Measurements from ENCODE around the gene PARP9. TPM values are rescaled to one million over a fixed set of nuclear protein-coding genes. Genes with fewer than 3 reads are reported as not detected.

PARP9 gene
- total RNA-seq, 1 experiment from 2014 or later = 1.8 TPM

GRCh38 chr3:122577409-122578031, 13.4 kb upstream of the PARP9 start, which contains the start of gene PARP15 (continued):
- no peak for TF ChIP-seq AFF4 (CRISPR knock-in tag; IDR thresholded peaks at IDR 0.05; ENCODE audit: borderline replicate concordance)
- no peak for TF ChIP-seq ZNF121 (CRISPR knock-in tag; IDR thresholded peaks at IDR 0.05)
- no peak for TF ChIP-seq ZNF219 (CRISPR knock-in tag; IDR thresholded peaks at IDR 0.05; ENCODE audit: borderline replicate concordance)
- TF ChIP-seq ZNF416 (CRISPR knock-in tag; IDR thresholded peaks at IDR 0.05) = no peak
- no peak for TF ChIP-seq TP53 (CRISPR knock-in tag; IDR thresholded peaks at IDR 0.05)
- TF ChIP-seq IRF2 (CRISPR knock-in tag; IDR thresholded peaks at IDR 0.05; ENCODE audit: borderline replicate concordance, low read depth) = no peak
- no peak for TF ChIP-seq ZNF232 (CRISPR knock-in tag; IDR thresholded peaks at IDR 0.05)
- no peak for TF ChIP-seq ZMAT4 (CRISPR knock-in tag; IDR thresholded peaks at IDR 0.05)
- TF ChIP-seq MAX (CRISPR knock-in tag; IDR thresholded peaks at IDR 0.05) = peak; percentile 78; the same call in 1 of the 2 replicates
- no peak for TF ChIP-seq ESRRA (CRISPR knock-in tag; IDR thresholded peaks at IDR 0.05; ENCODE audit: borderline replicate concordance)
- peak; percentile 87 for TF ChIP-seq FOXP4 (CRISPR knock-in tag; IDR thresholded peaks at IDR 0.05)
- no peak for TF ChIP-seq ZBTB43 (CRISPR knock-in tag; IDR thresholded peaks at IDR 0.05)
- TF ChIP-seq ERG (CRISPR knock-in tag; IDR thresholded peaks at IDR 0.05) = no peak
- TF ChIP-seq FOXP1 (CRISPR knock-in tag; IDR thresholded peaks at IDR 0.05; ENCODE audit: borderline replicate concordance) = peak; percentile 16; the same call in 1 of the 2 replicates
- TF ChIP-seq HMGXB4 (CRISPR knock-in tag; IDR thresholded peaks at IDR 0.05) = peak; percentile 29; the same call in 1 of the 2 replicates
- TF ChIP-seq MXD4 (CRISPR knock-in tag; IDR thresholded peaks at IDR 0.05; ENCODE audit: borderline replicate concordance) = no peak
- no peak for TF ChIP-seq ZSCAN18 (CRISPR knock-in tag; IDR thresholded peaks at IDR 0.05)
- TF ChIP-seq PRRX2 (CRISPR knock-in tag; IDR thresholded peaks at IDR 0.05) = no peak

Data from WTC11 (cell line).